ENCODE results near the gene LOXHD1.
A peak's percentile ranks its signal among the peaks of the same experiment; 100 is the strongest.

The LOXHD1 gene

GRCh38 chr18:46625069-46625468, 32.0 kb downstream of the LOXHD1 start:
- DNase-seq, result no peak

DNA sequence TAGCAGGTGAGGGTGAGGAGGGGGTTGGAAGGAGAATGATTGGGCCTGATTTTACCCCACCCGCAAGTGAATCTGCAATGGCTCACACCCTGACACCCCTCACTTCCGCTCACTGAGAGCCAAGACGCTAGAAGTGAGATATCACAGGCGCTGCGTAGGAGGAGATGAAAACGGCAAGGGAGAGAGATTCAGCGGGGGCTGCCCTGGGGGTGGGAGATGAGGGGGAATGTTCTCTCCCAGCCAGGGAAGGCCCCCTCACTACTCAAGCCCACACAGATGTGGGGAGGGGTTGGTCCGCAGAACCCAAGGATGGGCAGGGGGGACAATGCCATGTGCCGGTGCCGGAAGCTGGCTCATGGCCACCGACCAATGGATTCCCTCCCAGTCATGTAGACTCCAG, 32.9 kb downstream of the LOXHD1 start:
- no peak for DNase-seq

- DNase-seq, result peak in 1 of 2 donors; percentile 13
These were observed 33.5 kb downstream of the LOXHD1 start for GRCh38 chr18:46623541-46623940.

GRCh38 chr18:46622999-46623398, 34.0 kb downstream of the LOXHD1 start:
- DNase-seq, result peak in 1 of 2 donors; percentile 35

GRCh38 chr18:46622451-46622850, 34.6 kb downstream of the LOXHD1 start:
- no peak for DNase-seq

DNA sequence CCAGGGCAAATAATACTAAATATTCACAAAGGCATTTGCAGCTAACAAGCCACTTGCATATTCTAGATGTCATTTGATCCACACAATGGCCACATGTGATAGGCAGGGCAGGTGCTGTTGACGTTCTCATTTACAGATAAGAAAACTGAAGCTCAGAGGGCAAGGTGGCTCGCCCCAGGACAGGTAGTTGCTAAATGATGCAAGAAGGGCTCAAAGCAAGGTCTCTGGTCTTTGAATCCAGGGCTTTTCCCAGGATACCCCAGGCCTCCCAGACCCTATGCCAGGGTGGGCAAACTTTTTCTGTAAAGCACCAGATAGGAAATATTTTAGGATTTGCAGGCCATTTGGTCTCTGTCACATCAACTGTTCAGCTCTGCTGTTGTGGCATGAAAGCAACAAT, 35.1 kb downstream of the LOXHD1 start:
- DNase-seq, result no peak

DNA sequence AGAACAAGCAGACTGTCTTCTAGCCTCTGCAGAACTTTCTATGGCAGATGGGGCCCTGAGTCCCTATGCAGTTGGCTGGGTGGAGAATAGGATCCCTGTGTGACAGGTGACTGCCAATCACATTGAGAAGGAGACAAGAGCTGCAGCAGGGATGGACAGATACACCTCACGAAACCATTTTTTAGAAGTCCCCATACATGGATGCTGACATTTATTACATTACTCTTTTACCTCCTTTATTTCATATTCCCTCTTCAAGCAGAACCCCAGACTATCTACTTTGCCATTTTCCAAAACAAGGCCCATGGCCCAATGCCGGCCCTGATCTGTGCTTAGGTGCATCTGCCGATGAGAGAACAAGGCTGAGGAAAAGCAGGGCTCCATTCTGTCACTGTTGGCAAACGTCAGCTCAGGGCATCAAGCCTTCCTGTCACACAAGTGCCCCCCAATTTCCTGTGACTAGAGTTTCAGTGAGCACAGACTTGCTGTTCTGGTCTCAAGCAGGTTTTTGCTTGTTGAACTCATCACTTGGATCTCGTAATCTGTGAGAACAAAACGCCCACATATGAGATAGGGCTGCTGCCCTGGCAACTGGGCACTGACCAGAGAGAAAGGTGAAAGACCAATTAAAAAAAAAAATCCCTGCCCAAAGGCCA, 35.8 kb downstream of the LOXHD1 start:
- no peak for DNase-seq

- DNase-seq, result no peak
These were observed 37.5 kb downstream of the LOXHD1 start for GRCh38 chr18:46619559-46619958.

DNA sequence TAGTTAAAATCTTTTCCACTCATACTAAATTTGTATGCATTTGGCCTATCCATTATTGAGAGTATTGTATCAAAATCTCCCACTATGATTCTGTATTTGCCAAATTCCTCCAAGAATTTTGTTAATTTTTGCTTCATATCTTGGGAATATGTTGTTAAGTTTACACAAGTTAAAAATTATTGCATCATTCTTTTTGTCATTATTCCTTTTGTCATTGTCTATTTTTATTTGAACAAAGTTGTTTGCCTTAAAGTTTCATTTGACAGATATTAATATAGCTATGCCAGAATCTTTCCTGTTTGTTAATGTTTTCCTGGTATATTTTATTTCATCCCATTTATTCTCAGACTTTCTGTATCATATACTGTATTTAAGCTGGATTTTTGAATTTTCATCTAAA, 41.3 kb downstream of the LOXHD1 start:
- DNase-seq, result no peak

DNA sequence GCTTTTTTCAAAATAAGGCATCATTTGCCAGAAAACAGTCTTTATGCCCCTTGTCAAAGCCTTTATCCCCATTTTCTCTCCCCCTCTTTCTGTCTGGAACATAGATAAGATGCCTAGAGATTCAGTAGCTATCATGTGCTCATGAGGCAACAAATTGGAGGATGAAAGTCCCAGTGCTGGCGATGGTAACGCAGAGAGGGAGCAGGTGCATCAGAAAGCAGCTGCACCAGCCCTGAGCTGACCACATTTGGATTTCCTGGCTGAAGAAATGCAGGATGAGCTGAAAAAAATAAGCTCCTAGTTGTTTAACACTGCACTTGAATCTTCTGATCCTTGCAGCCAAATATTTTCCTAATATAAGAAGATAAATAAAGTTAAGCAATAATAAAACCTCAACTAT, 48.0 kb downstream of the LOXHD1 start:
- no peak for DNase-seq

- no peak for DNase-seq
These were observed 49.1 kb downstream of the LOXHD1 start for GRCh38 chr18:46607926-46608325.

DNA sequence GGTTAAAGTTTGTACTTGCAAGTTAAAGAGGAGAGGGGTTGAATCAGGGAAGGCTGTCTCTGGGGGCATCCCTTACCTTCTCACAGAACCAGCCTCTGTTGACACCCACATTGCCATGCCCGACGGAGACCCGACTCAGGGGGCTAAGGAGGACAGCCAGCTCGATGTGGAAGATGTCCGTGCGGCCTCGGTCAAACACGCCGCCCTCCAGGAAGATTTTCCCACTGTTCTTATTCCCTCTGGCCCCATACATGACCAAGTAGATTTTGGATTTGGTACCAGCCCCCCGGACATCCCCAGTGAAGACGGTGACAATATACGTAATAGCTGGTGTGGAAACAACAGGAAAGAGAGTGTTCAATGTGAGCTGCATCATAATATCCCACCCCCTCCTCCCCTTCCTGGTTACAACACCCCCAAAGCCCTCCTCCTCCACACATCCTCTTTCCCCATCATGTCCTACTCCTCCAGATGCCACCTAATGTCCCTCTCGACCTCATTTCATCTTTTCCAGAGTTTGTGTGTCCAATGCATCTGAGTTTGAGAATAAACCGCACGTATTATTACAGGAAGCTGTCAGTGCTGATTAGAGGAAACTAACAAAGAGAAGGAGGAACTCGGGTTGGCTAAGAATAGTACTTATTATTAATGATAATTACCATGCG, 55.7 kb downstream of the LOXHD1 start:
- peak; percentile 41 to 48 for DNase-seq

DNA sequence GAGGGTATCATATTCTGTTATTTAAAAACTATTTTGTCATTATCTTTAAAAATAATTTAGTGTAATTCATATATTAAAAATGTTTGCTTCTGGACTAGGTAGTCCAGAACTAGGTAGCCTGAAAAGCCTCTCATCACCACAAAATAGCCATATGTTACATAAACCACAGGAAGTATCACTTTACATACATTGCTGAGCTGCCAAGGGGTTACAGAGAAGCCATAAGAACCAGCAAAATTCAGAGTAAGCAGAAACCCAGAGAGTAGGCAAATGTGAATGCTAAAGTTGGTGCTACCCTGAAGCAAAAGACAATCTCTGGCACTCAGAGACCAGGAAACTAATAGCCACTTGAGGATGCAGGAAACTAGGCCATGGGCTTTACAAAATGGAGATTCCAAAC, 60.9 kb downstream of the LOXHD1 start:
- no peak for DNase-seq

GRCh38 chr18:46591783-46592391, 65.1 kb downstream of the LOXHD1 start:
- no peak for DNase-seq

GRCh38 chr18:46590103-46590502, 66.9 kb downstream of the LOXHD1 start:
- DNase-seq, result no peak

DNA sequence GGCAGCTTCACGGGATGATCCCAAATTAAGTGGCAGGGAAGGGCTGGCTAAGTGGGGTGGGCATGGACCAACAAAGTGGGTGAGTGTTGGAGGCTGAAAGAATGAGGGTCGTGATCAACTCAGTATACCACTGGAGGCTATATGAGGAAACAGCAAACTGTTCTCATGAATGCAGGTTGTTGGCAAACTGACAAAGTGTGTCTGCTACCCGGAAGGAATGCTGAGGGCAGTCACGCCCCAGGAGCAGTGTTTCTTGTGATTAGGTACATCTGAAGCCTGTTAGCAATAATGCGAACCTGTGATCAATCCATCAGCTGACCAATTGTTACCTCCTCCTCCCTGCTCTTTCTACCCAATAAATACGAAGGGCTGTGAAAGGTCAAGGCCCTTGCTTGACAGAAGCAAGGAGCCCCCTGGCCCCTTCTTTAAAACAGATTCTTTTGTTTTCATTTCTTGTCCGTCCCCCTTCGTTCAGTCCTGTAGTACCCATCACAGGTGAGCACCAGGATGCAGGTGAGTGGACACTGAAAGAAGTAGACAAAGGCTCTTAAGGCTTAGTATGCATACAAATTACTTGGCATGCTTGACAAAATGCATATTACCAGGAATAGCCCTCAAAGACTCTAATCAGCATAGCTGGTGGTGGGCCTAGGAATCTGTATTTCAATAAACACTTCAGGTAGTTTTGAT, 67.9 kb downstream of the LOXHD1 start:
- no peak for DNase-seq

DNA sequence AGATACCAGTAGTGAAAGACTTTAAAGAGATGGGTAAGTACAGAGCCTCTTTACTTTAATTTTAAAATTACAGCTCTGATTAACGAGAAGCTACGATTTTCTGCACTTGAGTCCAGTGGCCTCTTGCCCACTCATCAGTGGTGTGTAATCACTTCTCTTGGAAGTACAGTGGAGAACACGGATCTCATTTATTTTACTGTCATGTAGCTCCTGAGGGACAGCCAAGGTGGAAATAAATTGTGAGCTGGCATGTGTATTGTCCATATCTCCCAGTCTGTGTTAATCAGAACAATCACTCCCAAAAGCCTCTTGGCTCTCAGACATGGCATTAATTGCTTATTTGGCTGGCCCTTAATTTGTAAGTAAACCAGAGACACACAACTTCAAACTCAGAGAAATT, 69.4 kb downstream of the LOXHD1 start:
- DNase-seq, result no peak

- DNase-seq, result no peak
These were observed 73.3 kb downstream of the LOXHD1 start for GRCh38 chr18:46583711-46584110.

DNA sequence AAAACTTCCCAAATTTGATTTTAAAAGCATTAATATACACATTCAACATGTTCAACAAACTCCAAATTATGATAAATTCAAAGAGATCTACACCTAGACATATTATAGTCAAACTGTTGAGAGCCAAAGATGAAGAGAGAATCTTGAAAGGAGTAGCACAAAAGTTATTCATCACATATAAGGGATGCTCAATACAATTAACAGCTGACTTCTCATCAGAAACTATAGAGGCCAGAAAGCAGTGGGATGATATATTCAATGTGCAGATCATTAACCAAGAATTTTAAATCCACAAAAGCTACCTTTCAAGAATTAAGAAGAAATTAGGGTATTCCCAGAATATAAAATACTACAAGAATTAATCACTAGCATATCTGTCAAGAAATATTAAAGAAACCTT, 75.4 kb downstream of the LOXHD1 start:
- DNase-seq, result no peak

- DNase-seq, result no peak
These were observed 78.0 kb downstream of the LOXHD1 start for GRCh38 chr18:46578987-46579386.

- no peak for DNase-seq
These were observed 79.5 kb downstream of the LOXHD1 start for GRCh38 chr18:46577546-46577945.

GRCh38 chr18:46575851-46576250, 81.2 kb downstream of the LOXHD1 start:
- no peak for DNase-seq

- DNase-seq, result peak; percentile 35 to 37
These were observed 82.3 kb downstream of the LOXHD1 start for GRCh38 chr18:46574743-46575115.

All from inflammatory macrophage (primary cell).